ENCODE data around the gene DESI1.

- TF ChIP-seq CTCF (IDR thresholded peaks at IDR 0.05; ENCODE audit: low read length) (no peak), EZH2phosphoT487 (IDR thresholded peaks at IDR 0.05; ENCODE audit: low read length) (no peak), EZH2 (optimal IDR thresholded peaks at IDR 0.05; ENCODE audit: low read depth, low read length) (no peak)
Measured at GRCh38 chr22:41570221-41570620, 50.6 kb downstream of the DESI1 start.
